GM21529 (cell line): ENCODE data around the gene SPG11.
"Not testable (repeated sequence)": the region's sequence is repeated elsewhere in the genome, so short reads cannot be mapped to it uniquely, and the experiment has no call there.

ENCODE experiments used
- ATAC-seq: cut with Tn5 transposase; IDR thresholded peaks from one replicate; pipeline ENCODE4 v1.9.1; 2021; ENCODE audit not compliant: unreplicated experiment

The SPG11 gene

DNA sequence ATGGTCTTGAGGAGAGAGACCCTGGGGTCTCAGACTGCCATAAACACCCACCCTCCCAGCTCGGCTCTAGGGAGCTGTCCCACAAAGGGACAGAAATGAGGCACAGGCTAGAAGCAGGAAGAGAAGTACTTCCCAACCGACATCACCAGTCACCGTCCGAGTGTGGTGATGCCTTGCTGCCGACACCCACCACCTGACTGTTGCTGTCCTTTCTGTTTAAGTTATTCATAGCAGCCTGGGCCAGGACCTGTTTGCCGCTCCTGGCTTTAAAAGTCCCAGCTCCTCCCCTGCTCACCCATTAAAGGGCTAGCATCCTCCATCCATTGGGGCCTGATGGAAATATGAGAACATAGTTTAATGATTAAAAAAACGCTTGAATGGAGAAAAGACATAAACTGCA is 13.2 kb upstream of the SPG11 start:
- ATAC-seq, result peak; percentile 40

DNA sequence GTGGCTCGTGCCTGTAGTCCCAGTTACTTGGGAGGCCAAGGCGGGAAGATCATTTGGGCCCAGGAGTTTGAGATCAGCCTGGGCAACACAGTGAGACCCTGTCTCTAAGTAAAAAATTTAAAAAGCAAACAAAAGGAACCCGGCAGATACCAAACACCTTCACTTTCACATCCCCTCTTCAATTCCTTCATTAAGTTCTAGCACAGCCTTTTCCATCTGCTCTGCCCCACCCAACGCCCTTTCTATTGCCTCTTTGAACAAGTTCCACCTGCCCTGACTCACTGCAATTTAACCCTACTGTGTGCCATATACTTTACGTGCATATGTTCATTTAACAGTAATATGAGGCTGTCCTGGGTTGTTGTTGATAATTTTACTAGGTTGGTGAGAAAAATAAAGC is 12.4 kb upstream of the SPG11 start:
- ATAC-seq, result no peak

GRCh38 chr15:44673639-44674038 is 10.2 kb upstream of the SPG11 start:
- no peak for ATAC-seq

DNA sequence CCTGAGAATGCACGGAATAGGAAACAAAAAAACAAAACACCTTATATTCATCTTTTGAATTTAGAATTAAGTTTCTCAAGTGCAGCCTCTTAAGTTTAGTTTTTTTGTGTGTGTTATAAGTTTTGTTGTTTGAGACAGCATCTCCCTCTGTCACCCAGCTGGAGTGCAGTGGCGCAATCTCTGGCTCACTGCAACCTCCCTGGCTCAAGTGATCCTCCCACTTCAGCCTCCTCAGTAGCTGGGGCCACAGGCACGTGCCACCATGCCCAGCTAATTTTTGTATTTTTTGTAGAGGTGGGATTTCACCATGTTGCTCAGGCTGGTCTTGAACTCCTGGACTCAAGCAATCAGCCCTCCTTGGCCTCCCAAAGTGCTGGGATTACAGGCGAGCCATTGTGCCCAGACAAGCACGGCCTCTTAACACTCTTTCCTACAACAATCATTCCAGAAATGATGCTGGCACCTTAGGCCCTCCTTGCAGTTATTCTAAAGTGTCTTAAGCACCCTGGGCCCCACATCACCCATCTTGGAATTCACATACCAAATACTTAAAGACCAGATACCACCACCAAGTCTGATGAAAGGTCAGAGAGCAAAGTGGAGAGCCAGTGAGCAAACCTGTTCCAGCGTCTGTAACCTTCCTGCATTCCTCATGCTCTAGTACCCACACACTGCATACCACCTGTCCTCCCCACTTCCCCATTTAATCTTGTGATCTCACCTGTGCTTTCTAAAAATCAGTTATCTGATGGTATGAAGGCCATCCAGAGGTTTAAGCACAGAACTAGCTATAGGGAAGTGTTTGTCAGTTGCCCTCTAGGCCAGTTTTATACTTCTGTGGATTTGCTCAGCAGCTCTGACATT is 6.9 kb upstream of the SPG11 start:
- no peak for ATAC-seq

GRCh38 chr15:44668921-44669320 is 5.5 kb upstream of the SPG11 start:
- ATAC-seq, result no peak

- no peak for ATAC-seq
These were observed 3.5 kb upstream of the SPG11 start for GRCh38 chr15:44667039-44667360.

DNA sequence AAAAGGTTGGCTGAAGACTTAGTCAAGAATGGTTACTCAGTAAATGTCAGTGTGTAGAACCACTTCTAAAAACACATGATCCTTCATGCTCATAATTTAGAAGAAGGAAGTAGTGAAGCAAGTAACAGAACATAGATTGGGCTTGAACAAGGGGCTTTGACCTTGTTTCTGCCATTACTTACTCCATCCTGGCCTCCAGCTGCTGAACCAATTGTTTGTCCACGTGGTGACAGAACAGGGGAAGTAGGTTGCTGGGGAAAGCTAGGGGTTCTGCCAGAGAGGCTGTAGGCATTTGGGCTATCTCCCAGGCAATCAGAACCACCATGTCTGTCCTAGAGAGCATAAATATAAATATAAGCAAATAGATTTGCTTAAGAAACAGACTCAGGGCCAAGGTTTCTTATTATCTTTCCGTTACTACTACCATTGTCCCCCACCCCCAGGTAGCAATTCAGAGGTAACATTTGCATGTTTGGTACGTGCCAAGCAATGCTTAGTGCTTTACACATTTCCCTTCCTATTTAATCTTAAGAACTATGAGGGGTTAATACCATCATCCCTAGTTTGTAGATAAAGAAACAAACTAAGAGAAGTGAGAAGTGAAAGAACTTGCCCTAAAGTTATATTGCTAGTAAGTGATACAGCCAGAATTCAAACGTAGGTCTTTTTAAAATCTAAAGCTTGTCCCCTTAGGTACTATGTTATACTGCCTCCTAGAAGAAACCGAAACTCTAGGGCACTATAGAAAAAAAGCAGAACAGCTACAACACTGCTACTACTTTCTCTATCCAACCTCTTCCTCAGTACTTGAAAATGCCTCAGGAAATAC is 3.0 kb upstream of the SPG11 start:
- peak; percentile 27 for ATAC-seq

- peak; percentile 45 for ATAC-seq
These were observed 718 bp downstream of the SPG11 start for GRCh38 chr15:44662478-44663409.

- no peak for ATAC-seq
These were observed 1.9 kb downstream of the SPG11 start for GRCh38 chr15:44661576-44661975.

- ATAC-seq, result no peak
These were observed 4.4 kb downstream of the SPG11 start for GRCh38 chr15:44659056-44659455.

DNA sequence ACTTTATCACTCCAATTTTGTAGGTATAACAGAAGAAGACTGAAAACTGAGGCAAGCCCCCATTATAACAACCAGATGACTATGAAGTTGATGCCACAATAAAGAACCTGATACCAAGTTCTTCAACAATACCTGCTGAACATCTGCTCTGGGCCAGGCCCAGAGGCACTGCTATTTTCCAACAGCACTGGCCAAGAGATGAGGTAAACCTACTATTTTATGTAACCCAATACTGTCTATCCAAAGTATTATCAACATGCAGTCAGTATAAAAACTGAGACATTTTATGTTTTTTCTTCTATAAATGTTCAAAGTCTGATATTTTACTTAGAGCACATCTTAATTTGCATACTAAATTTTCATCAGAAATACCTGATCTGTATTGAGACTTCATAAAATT is 6.1 kb downstream of the SPG11 start:
- no peak for ATAC-seq

- ATAC-seq, result no peak
These were observed 6.5 kb downstream of the SPG11 start for GRCh38 chr15:44656913-44657312.

DNA sequence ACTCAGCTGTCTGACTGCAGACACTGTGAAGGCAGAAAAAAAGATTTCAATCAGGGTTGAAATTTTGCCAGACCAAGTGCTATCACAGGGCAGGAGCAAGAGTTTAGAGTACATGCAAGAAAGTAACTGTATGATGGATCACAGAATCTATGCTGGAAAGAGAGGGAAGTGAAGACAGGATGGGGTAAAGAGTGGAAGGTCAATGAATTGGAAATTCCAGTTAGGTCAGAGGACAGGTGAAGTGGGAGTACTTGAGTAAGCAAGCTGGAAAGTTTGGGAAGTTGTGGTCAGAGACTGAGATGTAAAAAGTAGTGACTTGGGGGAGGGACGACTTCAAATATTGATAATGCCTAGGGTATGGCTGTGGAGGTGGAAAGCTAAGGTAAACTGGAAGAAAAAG is 7.2 kb downstream of the SPG11 start:
- no peak for ATAC-seq

GRCh38 chr15:44654858-44655257 is 8.6 kb downstream of the SPG11 start:
- ATAC-seq, result no peak

- ATAC-seq, result no peak
These were observed 15.8 kb downstream of the SPG11 start for GRCh38 chr15:44647637-44648036.

DNA sequence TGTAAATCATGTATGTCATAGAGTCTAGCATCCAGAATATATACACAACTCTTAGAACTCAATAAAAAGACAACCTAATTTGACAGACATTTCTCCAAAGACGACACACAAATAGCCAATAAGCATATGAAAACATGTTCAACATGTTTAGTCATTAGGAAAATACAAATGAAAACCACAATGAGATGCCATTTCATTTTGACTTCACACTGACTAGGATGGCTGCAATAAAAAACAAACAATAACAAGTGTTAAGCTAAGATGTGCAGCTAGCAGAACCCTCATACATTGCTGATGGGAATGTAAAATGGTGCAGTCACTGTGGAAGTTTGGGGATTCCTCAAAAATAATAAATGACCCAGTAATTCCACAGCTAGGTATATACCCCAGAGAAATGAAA is 16.4 kb downstream of the SPG11 start:
- ATAC-seq, result no peak

DNA sequence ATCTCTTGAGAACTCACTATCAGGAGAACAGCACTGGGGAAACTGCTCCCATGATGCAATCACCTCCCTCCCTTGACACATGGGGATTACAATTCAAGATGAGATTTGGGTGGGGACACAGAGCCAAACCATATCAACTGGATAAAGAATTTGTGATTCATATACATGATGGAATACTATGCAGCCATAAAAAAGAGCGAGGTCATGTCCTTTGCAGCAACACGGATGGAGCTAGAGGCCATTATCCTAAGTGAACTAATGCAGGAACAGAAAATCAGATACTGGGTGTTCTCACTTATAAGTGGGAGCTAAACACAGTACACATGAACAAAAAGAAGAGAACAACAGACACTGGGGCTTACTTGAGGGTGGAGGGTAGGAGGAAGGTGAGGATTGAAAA is 17.0 kb downstream of the SPG11 start:
- ATAC-seq, result no peak

DNA sequence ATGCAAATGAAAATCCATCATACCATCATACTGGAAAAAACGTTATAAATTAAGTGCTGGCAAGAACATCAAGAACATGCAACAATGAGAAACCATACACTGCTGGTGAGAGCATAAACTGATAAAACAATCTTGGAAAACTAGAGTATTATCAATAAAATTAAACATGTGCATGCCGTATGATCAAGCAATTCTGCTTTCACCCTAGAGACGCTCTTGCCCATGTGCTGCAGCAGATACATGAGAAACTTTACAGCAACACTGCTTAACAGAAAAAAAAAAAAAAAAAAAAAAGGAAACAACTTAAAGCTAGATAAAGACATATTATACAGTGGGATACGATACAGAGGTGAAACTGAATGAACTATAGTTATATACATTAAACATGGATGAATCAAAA is 21.8 kb downstream of the SPG11 start:
- ATAC-seq, result no peak

DNA sequence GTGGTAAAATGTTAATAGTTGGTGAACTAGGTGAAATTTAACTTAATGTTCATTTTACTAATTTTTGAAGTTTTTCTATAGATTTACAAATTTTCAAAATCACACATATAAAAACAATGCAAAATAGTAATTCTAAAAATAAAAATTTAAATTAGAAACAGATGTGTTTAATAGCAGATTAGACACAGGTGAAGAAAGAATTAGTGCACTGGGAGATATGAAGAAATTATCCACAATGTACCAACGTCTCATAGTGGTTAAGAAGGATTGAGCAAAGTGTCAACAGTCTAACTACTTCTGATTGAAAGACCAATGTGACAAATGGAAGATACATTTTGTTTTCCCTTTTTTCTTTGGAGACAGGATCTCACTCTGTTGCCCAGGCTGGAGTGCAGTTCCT is 26.5 kb downstream of the SPG11 start:
- ATAC-seq, result no peak

DNA sequence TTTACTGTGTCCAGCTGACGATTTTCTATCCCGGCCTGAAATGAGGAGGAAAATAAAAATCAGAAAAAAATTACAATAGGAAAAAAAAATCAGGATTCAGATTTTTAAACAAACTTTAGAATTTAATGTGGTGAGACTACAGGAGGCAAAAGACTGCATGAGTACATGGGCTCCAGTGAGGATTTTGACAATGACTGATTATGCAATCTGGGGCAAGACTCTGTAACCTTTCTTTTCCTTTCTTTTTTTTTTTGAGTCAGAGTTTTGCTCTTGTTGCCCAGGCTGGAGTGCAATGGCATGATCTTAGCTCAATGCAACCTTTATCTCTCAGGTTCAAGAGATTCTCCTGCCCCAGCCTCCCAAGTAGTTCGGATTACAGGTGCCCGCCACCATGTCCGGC is 29.9 kb downstream of the SPG11 start:
- no peak for ATAC-seq

DNA sequence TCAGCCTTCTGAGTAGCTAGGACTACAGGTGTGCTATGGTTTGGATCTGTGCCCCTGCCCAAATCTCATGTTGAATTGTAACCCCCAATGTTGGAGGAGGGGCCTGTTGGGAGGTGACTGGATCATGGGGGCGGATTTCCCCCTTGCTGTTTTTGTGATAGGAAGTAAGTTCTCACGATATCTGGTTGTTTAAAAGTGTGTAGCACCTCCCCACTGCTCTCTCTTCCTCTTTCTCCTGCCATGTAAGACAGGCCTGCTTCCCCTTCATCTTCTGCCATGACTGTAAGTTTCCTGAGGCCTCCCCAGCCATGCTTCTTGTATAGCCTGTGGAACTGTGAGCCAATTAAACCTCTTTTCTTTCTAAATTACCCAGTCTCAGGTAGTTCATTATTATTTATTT is 38.2 kb downstream of the SPG11 start:
- ATAC-seq, result not testable (repeated sequence)
